HEK293T (cell line): ENCODE results near the gene CDC25C.

Experiments
- CTCF ChIA-PET: fragments of 350-600 bp; formaldehyde crosslinking; extraction: SDS; loops from one replicate; lab custom pipeline; 2021; ENCODE audit warnings: antibody characterized with exemption, inconsistent platforms; lab: Yijun Ruan, JAX
- POLR2A ChIA-PET: fragments of 350-600 bp; formaldehyde crosslinking; extraction: SDS; loops from one replicate; lab custom pipeline; 2020; ENCODE audit warnings: antibody characterized with exemption, inconsistent platforms; lab: Yijun Ruan, JAX
- DNase-seq: peaks from one replicate; pipeline ENCODE4 v3.0.0; 2012; ENCODE audit warnings: mixed read lengths; ENCODE audit errors: extremely low spot score
- ARNT ChIP-seq: fragments of 450-650 bp; IDR thresholded peaks from 2 replicates; pipeline ENCODE4 v1.6.1; 2017; ENCODE audit warnings: mild to moderate bottlenecking
- BHLHE40 ChIP-seq: fragments of 450-650 bp; IDR thresholded peaks from 2 replicates; pipeline ENCODE4 v1.6.1; 2016; ENCODE audit warnings: mild to moderate bottlenecking, moderate library complexity, borderline replicate concordance
- CTBP1 ChIP-seq: fragments of 450-650 bp; IDR thresholded peaks from 2 replicates; pipeline ENCODE4 v1.6.1; 2016; ENCODE audit warnings: borderline replicate concordance
- ELF4 ChIP-seq: fragments of 450-650 bp; IDR thresholded peaks from 2 replicates; pipeline ENCODE4 v1.6.1; 2017; ENCODE audit warnings: antibody characterized with exemption
- FOXA1 ChIP-seq: fragments of 450-650 bp; IDR thresholded peaks from 2 replicates; pipeline ENCODE4 v1.6.1; 2016; ENCODE audit warnings: mild to moderate bottlenecking
- FOXK2 ChIP-seq: fragments of 450-650 bp; IDR thresholded peaks from 2 replicates; pipeline ENCODE4 v1.6.1; 2016; ENCODE audit warnings: mild to moderate bottlenecking
- FOXM1 ChIP-seq: fragments of 450-650 bp; IDR thresholded peaks from 2 replicates; pipeline ENCODE4 v1.6.1; 2017; ENCODE audit warnings: mild to moderate bottlenecking, borderline replicate concordance
- HDGF ChIP-seq: fragments of 450-650 bp; IDR thresholded peaks from 2 replicates; pipeline ENCODE4 v1.6.1; 2017; ENCODE audit warnings: antibody characterized with exemption, borderline replicate concordance
- L3MBTL2 ChIP-seq: fragments of 450-650 bp; conservative IDR thresholded peaks from 2 replicates; pipeline ENCODE4 v1.6.1; 2016; ENCODE audit warnings: mild to moderate bottlenecking
- LEF1 ChIP-seq: fragments of 450-650 bp; IDR thresholded peaks from 2 replicates; pipeline ENCODE4 v1.6.1; 2017; ENCODE audit warnings: mild to moderate bottlenecking, borderline replicate concordance
- NFRKB ChIP-seq: fragments of 450-650 bp; IDR thresholded peaks from 2 replicates; pipeline ENCODE4 v1.6.1; 2016; ENCODE audit warnings: mild to moderate bottlenecking, moderate library complexity
- PKNOX1 ChIP-seq: fragments of 450-650 bp; IDR thresholded peaks from 2 replicates; pipeline ENCODE4 v1.6.1; 2016
- SP1 ChIP-seq: fragments of 450-650 bp; IDR thresholded peaks from 2 replicates; pipeline ENCODE4 v1.6.1; 2017
- SUZ12 ChIP-seq: fragments of 450-650 bp; IDR thresholded peaks from 2 replicates; pipeline ENCODE4 v1.6.1; 2016; ENCODE audit warnings: mild to moderate bottlenecking
- TARDBP ChIP-seq: fragments of 450-650 bp; IDR thresholded peaks from 2 replicates; pipeline ENCODE4 v1.6.1; 2016
- ZNF384 ChIP-seq: fragments of 450-650 bp; IDR thresholded peaks from 2 replicates; pipeline ENCODE4 v1.6.1; 2016

The CDC25C gene

GRCh38 chr5:138351517-138351916 lies 19.9 kb upstream of the CDC25C start:
- TF ChIP-seq ZNF384 = no peak
- no peak for TF ChIP-seq L3MBTL2
- no peak for TF ChIP-seq LEF1
- TF ChIP-seq SUZ12 = no peak
- TF ChIP-seq SP1 = no peak
- no peak for TF ChIP-seq HDGF
- TF ChIP-seq BHLHE40 = no peak
- TF ChIP-seq FOXM1 = no peak
- TF ChIP-seq ARNT = no peak
- TF ChIP-seq PKNOX1 = no peak
- CTCF ChIA-PET = interaction anchor here (0.5 to 4.6 kb wide), 22 partner anchors 9 to 991 kb away, joined by 3 to 55 read pairs (median 5); partner anchors contain the start of genes BRD8, CDC25C, FAM53C and KIF20A

GRCh38 chr5:138351056-138351455 lies 19.5 kb upstream of the CDC25C start:
- no peak for TF ChIP-seq L3MBTL2
- no peak for TF ChIP-seq FOXA1
- TF ChIP-seq FOXM1 = no peak
- DNase-seq = no peak
- ChIA-PET POLR2A (interaction anchor here (1.3 to 8.9 kb wide), 3 partner anchors 13 to 137 kb away, joined by 5 to 124 read pairs (median 51); partner anchors contain the start of genes CDC25C and FAM53C), CTCF (interaction anchor here (0.5 to 4.6 kb wide), 5 partner anchors 21 to 991 kb away, joined by 3 to 55 read pairs (median 5); partner anchors contain the start of genes BRD8 and KIF20A)

More at GRCh38 chr5:138351517-138351916, 19.9 kb upstream of the CDC25C start:
- POLR2A ChIA-PET = interaction anchor here (1.3 to 8.9 kb wide), 3 partner anchors 14 to 138 kb away, joined by 5 to 124 read pairs (median 51); partner anchors contain the start of genes CDC25C and FAM53C
- no peak for DNase-seq

- POLR2A ChIA-PET = interaction anchor here (8.9 kb wide), 1 partner anchor 13 kb away, joined by 124 read pairs; the partner anchor contains the start of gene FAM53C
Measured at GRCh38 chr5:138350563-138350890, 18.9 kb upstream of the CDC25C start.

GRCh38 chr5:138349852-138350562 lies 18.4 kb upstream of the CDC25C start:
- ChIA-PET POLR2A (interaction anchor here (0.6 to 8.9 kb wide), 3 partner anchors 12 to 1941 kb away, joined by 3 to 124 read pairs (median 7); partner anchors contain the start of genes CDC25C and FAM53C), CTCF (no interaction called here)
- TF ChIP-seq ZNF384 (no peak), HDGF (no peak), PKNOX1 (no peak), ELF4 (no peak), TARDBP (no peak), SP1 (no peak), SUZ12 (no peak), NFRKB (no peak), FOXK2 (no peak), FOXM1 (no peak), L3MBTL2 (no peak), FOXA1 (no peak), CTBP1 (no peak)
- DNase-seq = no peak

More at GRCh38 chr5:138350563-138350890, 18.9 kb upstream of the CDC25C start:
- no peak for DNase-seq
- TF ChIP-seq ARNT (no peak), L3MBTL2 (no peak), LEF1 (no peak), FOXK2 (no peak), FOXA1 (no peak), SUZ12 (no peak), HDGF (no peak), ZNF384 (no peak)
- CTCF ChIA-PET = no interaction called here

GRCh38 chr5:138346889-138347288 lies 15.3 kb upstream of the CDC25C start:
- no peak for DNase-seq
- ChIA-PET CTCF (no interaction called here), POLR2A (interaction anchor here (0.6 to 8.9 kb wide), 3 partner anchors 9 to 16 kb away, joined by 3 to 124 read pairs (median 4); partner anchors contain the start of genes CDC25C and FAM53C)
- TF ChIP-seq BHLHE40 (no peak), NFRKB (no peak), TARDBP (no peak), SUZ12 (no peak), HDGF (no peak), SP1 (no peak), L3MBTL2 (no peak)

- CTCF ChIA-PET = interaction anchor here (1.3 kb wide), 1 partner anchor 8 kb away, joined by 6 read pairs; no protein-coding TSS in a partner anchor
- POLR2A ChIA-PET = interaction anchor here (1.3 to 1.4 kb wide), 2 partner anchors 13 to 14 kb away, joined by 4 to 5 read pairs; partner anchors contain the start of gene CDC25C
- no peak for TF ChIP-seq FOXM1
- TF ChIP-seq FOXA1 = no peak
- no peak for TF ChIP-seq FOXK2
- TF ChIP-seq ARNT = no peak
- no peak for TF ChIP-seq HDGF
- no peak for TF ChIP-seq TARDBP
- TF ChIP-seq SP1 = no peak
- no peak for TF ChIP-seq ELF4
- TF ChIP-seq PKNOX1 = no peak
- no peak for TF ChIP-seq CTBP1
- no peak for TF ChIP-seq LEF1
- TF ChIP-seq SUZ12 = no peak
- TF ChIP-seq NFRKB = no peak
- no peak for TF ChIP-seq L3MBTL2
- TF ChIP-seq BHLHE40 = no peak
- no peak for DNase-seq
Measured at GRCh38 chr5:138344887-138345622, 13.5 kb upstream of the CDC25C start.
